ENCODE results near the gene TNNC1.

Gene TNNC1

GRCh38 chr3:52483577-52484381 lies 29.9 kb upstream of the TNNC1 start:
- no peak for DNase-seq

- no peak for DNase-seq
These were observed 29.2 kb upstream of the TNNC1 start for GRCh38 chr3:52483081-52483480.

GRCh38 chr3:52481819-52482521 lies 28.1 kb upstream of the TNNC1 start:
- no peak for DNase-seq

GRCh38 chr3:52480768-52481715 lies 27.2 kb upstream of the TNNC1 start:
- no peak for DNase-seq

DNA sequence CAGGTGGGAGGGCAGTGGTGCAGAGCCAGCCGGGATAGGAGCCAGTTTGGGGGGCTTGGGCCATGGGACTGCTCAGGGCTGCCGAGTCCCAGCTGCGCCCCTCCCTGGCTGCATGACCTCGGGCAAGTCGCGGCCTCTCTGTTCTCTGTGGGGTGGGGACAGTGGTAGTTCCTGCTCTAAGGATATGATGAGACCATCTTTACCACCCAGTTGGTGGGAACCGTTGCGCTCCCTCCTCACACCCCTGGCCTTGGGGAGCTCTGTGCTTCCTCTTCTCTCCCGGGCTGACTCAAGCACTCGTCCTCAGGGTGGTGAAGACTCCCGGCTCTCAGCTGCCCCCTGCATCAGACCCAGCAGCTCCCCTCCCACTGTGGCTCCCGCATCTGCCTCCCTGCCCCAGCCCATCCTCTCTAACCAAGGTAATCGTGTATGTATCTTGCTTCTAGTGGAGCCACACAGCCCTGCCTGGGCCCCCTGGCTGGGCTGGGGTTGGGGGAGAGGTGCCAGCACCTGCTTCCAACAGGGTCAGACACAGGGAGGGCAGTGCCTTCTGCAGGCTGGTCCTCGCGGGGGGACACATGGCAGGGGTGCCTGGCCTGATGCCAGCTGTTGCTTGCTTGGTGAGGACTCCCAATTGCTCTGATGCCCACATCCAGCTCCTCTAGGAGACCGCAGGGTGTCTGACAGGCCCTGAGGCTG lies 26.2 kb upstream of the TNNC1 start:
- DNase-seq: no peak

DNA sequence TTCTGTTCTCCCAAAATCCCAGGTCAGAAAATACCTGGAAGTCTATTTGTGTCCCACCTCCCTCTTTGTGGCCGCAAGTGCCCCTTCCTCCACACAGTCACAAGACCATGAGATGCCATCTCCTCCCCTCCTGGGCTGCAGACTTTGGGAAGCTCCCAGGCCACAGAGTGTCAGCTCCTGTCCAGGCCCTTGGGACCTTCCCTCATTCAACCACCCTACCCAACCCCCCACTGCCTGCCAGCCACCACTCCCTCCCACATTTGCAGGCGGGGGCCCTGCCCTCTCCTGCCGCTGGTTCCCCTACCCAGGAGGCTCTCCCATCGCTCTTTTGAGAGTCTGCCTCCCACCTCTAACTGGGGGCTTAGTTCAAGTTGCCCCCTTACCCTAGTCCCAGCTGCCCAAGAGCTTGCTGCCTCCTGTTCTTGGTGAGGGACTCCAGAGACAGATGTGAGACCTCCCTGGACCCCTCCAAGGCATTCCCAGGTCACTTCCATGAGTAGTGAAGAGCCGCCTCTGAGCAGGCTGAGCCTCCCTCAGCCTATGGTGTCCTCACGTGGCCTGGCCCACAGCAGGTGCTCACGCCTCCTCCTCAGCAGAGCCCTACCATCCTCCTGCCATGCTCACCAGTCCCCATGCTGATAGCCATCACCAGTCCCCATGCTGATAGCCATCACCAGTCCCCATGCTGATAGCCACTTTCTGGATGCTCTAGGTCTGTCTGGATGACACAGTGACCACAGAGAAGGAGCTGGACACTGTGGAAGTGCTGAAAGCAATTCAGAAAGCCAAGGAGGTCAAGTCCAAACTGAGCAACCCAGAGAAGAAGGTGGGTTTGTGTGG lies 25.4 kb upstream of the TNNC1 start:
- no peak for DNase-seq

DNA sequence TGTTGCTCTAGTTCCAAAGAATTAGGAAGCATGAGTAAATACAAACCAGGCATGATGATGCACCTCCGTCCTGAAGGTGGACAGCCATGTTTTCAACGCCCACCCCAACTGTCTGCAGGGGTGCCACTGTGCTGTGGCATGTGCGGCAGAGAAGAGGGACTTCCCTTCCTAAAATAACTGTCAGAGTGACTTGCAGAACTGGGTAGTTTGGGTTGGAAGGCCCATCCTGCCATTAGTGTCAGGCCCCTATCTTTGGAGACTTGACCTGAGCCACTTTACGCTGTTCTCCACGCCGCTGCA lies 23.9 kb upstream of the TNNC1 start:
- no peak for DNase-seq

GRCh38 chr3:52477076-52477795 lies 23.4 kb upstream of the TNNC1 start:
- no peak for DNase-seq

DNA sequence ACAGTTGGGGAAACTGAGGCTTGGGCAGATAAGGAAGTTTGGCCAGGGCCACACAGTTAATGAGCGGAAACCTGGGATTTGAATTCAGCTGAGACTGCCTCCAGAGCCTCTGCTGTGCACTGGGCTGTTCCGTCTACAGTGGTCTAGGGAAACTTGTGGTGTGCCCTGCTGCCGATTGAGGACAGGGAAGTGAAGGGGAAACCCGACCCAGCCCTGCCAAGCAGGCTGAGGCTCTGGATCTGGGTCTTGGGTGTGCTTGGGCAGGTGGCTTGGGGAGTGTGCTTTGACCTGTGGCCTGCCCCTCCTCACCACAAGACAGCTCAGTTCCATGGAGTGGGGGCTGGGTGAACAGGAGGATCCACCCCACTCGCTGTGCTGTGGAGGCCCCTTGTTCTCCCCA lies 19.2 kb upstream of the TNNC1 start:
- no peak for DNase-seq

- no peak for DNase-seq
These were observed 18.6 kb upstream of the TNNC1 start for GRCh38 chr3:52472239-52473000.

DNA sequence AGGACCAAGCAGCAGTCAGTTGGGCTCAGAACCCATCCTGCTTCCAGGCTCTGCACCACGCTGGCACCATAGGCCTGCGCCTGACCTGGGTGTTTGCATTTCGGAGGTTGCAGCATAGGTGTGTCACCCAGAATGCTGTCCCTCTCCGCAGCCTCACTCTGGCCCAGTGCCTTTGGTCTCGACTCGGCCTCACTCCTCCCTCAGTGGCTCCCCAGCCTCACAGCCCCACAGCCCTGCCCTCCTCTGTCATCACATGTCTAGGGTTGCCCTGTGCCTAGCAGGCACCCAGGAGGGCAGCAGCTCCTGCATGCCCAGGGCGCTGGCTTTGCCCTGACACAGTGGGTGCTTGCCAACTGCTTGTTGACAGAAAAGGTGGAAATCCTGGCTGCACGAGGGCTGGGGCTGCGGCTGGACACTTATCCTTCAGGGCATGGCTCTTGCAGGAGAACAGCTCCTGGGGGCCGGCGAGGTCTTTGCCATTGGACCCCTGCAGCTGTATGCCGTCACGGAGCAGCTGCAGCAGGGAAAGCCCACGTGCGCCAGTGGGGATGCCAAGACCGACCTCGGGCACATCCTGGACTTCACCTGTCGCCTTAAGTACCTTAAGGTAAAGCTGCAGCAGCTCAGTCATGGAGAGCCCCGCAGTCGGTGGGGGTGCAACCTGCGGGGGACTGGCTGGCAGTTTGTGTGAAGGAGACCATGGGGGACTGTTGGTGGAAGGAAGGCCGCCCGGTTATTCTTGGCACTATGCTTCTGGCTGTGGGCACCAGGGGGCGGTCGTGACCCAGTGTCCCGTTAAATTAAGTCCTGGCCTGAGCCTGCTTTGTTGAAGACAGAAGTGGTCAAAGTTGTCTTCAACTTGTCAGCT lies 17.8 kb upstream of the TNNC1 start:
- no peak for DNase-seq

DNA sequence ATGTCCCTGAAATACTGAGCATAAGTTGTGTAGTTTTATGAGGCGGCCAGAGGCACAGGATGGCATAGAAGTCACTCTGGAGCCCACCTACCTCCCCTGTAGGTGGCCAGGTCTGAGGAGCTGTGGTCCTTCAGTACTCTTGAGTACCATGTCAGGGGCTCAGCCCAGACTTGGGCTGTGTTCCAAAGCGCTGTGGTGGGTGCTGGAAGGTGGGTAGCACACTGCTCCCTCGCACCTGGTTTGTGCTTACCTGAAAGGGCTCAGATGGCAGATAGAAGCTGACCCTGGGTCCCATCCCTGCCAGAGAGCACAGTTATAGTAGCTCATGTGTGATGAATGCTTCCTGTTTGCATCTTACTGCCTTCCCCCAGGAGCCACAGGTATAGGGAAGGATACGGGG lies 17.1 kb upstream of the TNNC1 start:
- no peak for DNase-seq

- no peak for DNase-seq
These were observed 15.2 kb upstream of the TNNC1 start for GRCh38 chr3:52469001-52469400.

DNA sequence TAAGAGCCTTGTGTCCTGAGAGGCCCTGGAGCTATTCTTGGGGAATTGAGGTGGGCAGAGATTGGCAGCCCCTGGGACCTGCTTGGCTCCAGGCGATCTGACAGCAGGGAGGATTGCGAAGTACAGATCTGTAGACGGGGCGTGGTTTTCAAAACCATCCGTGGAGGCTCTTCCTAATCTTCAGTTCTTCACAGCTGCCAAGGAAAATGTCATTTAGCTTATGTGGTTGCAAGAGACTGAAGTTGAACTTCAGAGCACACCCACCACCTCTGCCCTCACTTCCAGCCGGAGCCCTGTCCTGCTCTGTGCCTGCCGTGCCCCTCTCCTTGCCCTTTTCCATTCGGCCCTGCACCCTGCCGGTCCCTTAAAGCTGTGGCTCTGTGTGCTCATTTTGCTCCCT lies 14.5 kb upstream of the TNNC1 start:
- no peak for DNase-seq

- DNase-seq: no peak
These were observed 9.6 kb upstream of the TNNC1 start for GRCh38 chr3:52463416-52463815.

DNA sequence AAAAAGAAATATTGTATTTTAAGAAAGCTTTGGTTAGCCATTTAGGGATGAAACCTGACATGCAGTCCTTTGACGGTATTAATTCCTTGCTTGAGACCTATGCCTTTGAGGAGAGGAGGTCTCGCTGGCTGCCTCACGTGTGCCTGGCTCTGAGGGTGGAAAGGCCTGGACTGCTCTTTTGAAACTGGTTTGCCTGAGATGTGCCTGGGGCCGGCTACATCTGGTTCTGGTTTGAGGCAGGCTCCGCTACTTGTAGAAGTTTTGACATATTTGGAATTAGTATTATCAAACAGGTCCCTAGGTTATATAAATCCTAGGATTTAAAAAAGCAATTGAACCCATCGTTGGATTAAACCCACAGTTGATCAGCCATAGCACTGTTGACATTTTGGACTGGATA lies 8.0 kb upstream of the TNNC1 start:
- DNase-seq: no peak

DNA sequence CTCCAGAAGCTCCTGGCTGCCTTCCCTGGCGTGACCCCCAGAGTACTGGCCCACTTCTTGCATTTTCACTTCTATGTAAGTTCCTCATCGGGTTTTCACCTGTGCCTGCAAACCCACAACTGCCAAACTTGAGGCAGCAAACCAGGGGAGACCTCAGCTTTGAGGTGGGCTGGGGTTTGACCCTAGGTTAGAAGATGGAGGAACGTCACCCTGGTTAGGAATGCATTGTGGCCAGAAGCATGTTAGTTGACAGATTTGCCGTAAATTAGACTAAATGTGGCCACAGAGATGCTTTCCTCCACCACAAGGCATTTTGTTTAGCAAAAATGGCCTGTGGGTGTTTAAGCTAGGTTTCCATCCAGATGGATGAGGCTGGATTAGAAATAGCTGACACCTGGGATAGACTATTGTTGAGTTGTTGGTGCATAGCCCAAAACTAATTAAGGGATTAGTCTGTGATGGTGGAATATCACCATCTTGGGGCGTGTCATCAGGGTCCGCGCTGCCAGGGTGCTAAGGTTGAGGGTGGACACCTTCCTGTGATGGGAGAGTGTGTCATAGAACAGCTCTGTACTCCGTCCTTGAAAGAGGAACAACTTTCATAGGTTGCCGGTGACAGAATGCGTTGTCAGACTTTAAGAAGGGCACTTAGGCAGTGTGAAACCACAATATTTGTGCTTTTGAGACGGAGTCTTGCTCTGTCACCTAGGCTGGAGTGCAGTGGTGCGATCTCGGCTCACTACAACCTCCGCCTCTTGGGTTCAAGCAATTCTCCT lies 5.1 kb upstream of the TNNC1 start:
- no peak for DNase-seq

DNA sequence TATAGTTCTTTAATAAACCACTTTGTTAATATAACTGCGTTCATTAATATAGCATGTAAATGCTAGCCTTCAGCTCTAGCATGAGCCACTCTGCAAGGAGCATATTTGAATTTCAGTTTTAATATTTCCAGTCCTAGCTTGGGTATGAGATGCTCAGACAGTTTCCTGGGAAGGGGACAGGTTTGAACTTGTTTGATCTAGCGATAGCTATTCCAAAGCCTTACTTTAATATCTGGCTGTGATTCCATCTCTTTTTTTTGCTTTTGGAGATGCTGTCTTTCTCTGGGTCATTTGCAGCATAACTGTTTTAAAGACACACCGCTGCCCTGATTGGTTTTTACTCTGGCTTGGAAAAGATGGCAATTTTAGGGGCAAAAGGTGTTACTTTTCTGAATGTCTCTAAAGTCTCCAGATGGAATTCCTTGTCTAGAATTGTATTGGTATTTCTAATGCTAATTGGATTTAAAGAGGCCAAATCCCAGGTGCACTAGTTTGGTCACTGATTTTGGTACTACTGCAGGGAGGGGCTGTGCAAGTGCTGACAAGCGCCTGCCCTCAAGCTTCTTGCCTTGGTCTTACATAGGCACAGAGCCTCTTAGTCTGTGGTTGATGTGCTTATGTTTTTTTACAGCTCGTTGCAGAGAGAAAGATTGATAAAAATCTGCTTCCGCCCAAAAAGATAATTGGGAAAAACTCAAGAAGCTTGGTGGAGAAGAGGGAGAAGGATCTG lies 4.4 kb upstream of the TNNC1 start:
- DNase-seq: no peak
